ENCODE measurements around the gene GIMAP5. TPM values are rescaled to one million over a fixed set of nuclear protein-coding genes. Genes with fewer than 3 reads are reported as not detected.

GIMAP5 gene
- total and polyA plus RNA-seq, 2 of the 13 experiments (the other 11 are each of a cell fraction or from before 2014, with no cell fraction given) = not detected

GRCh38 chr7:150778014-150778737 is 41.0 kb downstream of the GIMAP5 start (continued):
- TF ChIP-seq KIAA2018 (CRISPR knock-in tag; IDR thresholded peaks at IDR 0.05; ENCODE audit: borderline replicate concordance) = no peak
- peak; percentile 56; the same call in 1 of the 2 replicates for TF ChIP-seq SKIL (CRISPR knock-in tag; IDR thresholded peaks at IDR 0.05; ENCODE audit: borderline replicate concordance)
- no peak for TF ChIP-seq PHF20 (CRISPR knock-in tag; IDR thresholded peaks at IDR 0.05)
- TF ChIP-seq HOXA7 (CRISPR knock-in tag; IDR thresholded peaks at IDR 0.05) = no peak
- TF ChIP-seq, protein P1, sequence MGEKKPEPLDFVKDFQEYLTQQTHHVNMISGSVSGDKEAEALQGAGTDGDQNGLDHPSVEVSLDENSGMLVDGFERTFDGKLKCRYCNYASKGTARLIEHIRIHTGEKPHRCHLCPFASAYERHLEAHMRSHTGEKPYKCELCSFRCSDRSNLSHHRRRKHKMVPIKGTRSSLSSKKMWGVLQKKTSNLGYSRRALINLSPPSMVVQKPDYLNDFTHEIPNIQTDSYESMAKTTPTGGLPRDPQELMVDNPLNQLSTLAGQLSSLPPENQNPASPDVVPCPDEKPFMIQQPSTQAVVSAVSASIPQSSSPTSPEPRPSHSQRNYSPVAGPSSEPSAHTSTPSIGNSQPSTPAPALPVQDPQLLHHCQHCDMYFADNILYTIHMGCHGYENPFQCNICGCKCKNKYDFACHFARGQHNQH (CRISPR knock-in tag; IDR thresholded peaks at IDR 0.05) = no peak
- no peak for TF ChIP-seq ZNF704 (CRISPR knock-in tag; IDR thresholded peaks at IDR 0.05; ENCODE audit: borderline replicate concordance)
- TF ChIP-seq ZNF451 (CRISPR knock-in tag; IDR thresholded peaks at IDR 0.05) = no peak
- no peak for TF ChIP-seq RAD21 (CRISPR knock-in tag; IDR thresholded peaks at IDR 0.05)
- no peak for TF ChIP-seq KDM4B (CRISPR knock-in tag; IDR thresholded peaks at IDR 0.05)
- TF ChIP-seq ZNF563 (CRISPR knock-in tag; IDR thresholded peaks at IDR 0.05) = no peak
- TF ChIP-seq ZNF660 (CRISPR knock-in tag; IDR thresholded peaks at IDR 0.05; ENCODE audit: borderline replicate concordance, low read depth) = no peak
- no peak for TF ChIP-seq ZNF605 (CRISPR knock-in tag; IDR thresholded peaks at IDR 0.05)
